NCI-H526 treated with DMSO at 0.1 percent for 48 hours (cell line): ENCODE data around the gene COX8A.

ENCODE experiments used
- DNase-seq: peaks from one replicate; lab custom pipeline; 2025; lab: John Stamatoyannopoulos, UW

The COX8A gene

GRCh38 chr11:64021757-64022093 is 47.3 kb downstream of the COX8A start:
- DNase-seq = no peak

- no peak for DNase-seq
Observed at GRCh38 chr11:64022125-64022784, 47.8 kb downstream of the COX8A start.

GRCh38 chr11:64023712-64024710 is 49.6 kb downstream of the COX8A start:
- no peak for DNase-seq

- no peak for DNase-seq
Observed at GRCh38 chr11:64025205-64025604, 50.8 kb downstream of the COX8A start.
